GM19099 (cell line): ENCODE results near the gene HFE.

ENCODE experiments used
- POLR2A ChIP-seq: IDR thresholded peaks from 3 replicates; pipeline ENCODE4 v1.6.1; 2011; ENCODE audit warnings: low read depth; ENCODE audit not compliant: insufficient read length; ENCODE audit errors: extremely low read depth

Gene HFE

GRCh38 chr6:26103770-26104456 is 16.7 kb downstream of the HFE start:
- peak; percentile 99 for TF ChIP-seq POLR2A

- TF ChIP-seq POLR2A: no peak
Observed at GRCh38 chr6:26104457-26105108, 17.4 kb downstream of the HFE start.

- TF ChIP-seq POLR2A: no peak
Observed at GRCh38 chr6:26105109-26105730, 18.0 kb downstream of the HFE start.

- no peak for TF ChIP-seq POLR2A
Observed at GRCh38 chr6:26105842-26106241, 18.6 kb downstream of the HFE start.

- no peak for TF ChIP-seq POLR2A
Observed at GRCh38 chr6:26107935-26108334, 20.7 kb downstream of the HFE start.

- no peak for TF ChIP-seq POLR2A
Observed at GRCh38 chr6:26109772-26110171, 22.5 kb downstream of the HFE start.

GRCh38 chr6:26113570-26113969 is 26.3 kb downstream of the HFE start:
- no peak for TF ChIP-seq POLR2A

- no peak for TF ChIP-seq POLR2A
Observed at GRCh38 chr6:26115226-26115625, 28.0 kb downstream of the HFE start.

- no peak for TF ChIP-seq POLR2A
Observed at GRCh38 chr6:26116267-26116666, 29.0 kb downstream of the HFE start.

- TF ChIP-seq POLR2A: no peak
Observed at GRCh38 chr6:26118999-26119398, 31.8 kb downstream of the HFE start.

- no peak for TF ChIP-seq POLR2A
Observed at GRCh38 chr6:26120807-26121140, 33.5 kb downstream of the HFE start.

- TF ChIP-seq POLR2A: no peak
Observed at GRCh38 chr6:26121141-26122004, 34.1 kb downstream of the HFE start.

GRCh38 chr6:26122005-26122388 is 34.8 kb downstream of the HFE start:
- TF ChIP-seq POLR2A: no peak

GRCh38 chr6:26122402-26122792 is 35.2 kb downstream of the HFE start:
- no peak for TF ChIP-seq POLR2A

GRCh38 chr6:26122793-26123674 is 35.8 kb downstream of the HFE start:
- TF ChIP-seq POLR2A: peak; percentile 95

- peak; percentile 84 for TF ChIP-seq POLR2A
Observed at GRCh38 chr6:26123675-26123946, 36.4 kb downstream of the HFE start.
